22Rv1 (cell line): Measurements from ENCODE around the gene ARID4A.
"Not testable (repeated sequence)": the region's sequence is repeated elsewhere in the genome, so short reads cannot be mapped to it uniquely, and the experiment has no call there.

ENCODE experiments used
- H3K27ac ChIP-seq: fragments of 450-650 bp; 2 replicates; pipeline ENCODE4 v1.5.1; 2017
- CTCF ChIP-seq: fragments of 450-650 bp; IDR thresholded peaks from 2 replicates; pipeline ENCODE4 v1.5.1; 2017; ENCODE audit warnings: mild to moderate bottlenecking
- ZFX ChIP-seq: fragments of 450-650 bp; IDR thresholded peaks from 2 replicates; pipeline ENCODE4 v1.6.1; 2017; ENCODE audit warnings: antibody characterized with exemption, borderline replicate concordance

ARID4A gene

GRCh38 chr14:58341152-58341748 lies 42.9 kb downstream of the ARID4A start:
- TF ChIP-seq ZFX = no peak
- no peak for TF ChIP-seq CTCF

GRCh38 chr14:58343535-58343934 lies 45.2 kb downstream of the ARID4A start:
- H3K27ac ChIP-seq = not testable (repeated sequence)

More at GRCh38 chr14:58341152-58341748, 42.9 kb downstream of the ARID4A start:
- no peak overlapping the region for H3K27ac ChIP-seq

- TF ChIP-seq ZFX = no peak
- TF ChIP-seq CTCF = no peak
- H3K27ac ChIP-seq = no peak overlapping the region
Observed at GRCh38 chr14:58353516-58354299, 55.4 kb downstream of the ARID4A start.

- no peak overlapping the region for H3K27ac ChIP-seq
- TF ChIP-seq CTCF (no peak), ZFX (no peak)
Observed at GRCh38 chr14:58354808-58355207, 56.5 kb downstream of the ARID4A start.

GRCh38 chr14:58356268-58356667 lies 57.9 kb downstream of the ARID4A start:
- no peak overlapping the region for H3K27ac ChIP-seq
- TF ChIP-seq CTCF (no peak), ZFX (no peak)

GRCh38 chr14:58362272-58362671 lies 63.9 kb downstream of the ARID4A start:
- not testable (repeated sequence) for H3K27ac ChIP-seq

GRCh38 chr14:58362798-58363412 lies 64.5 kb downstream of the ARID4A start:
- no peak overlapping the region for H3K27ac ChIP-seq
- peak; percentile 63 for TF ChIP-seq CTCF
- no peak for TF ChIP-seq ZFX

GRCh38 chr14:58364316-58364715 lies 66.0 kb downstream of the ARID4A start:
- no peak overlapping the region for H3K27ac ChIP-seq
- TF ChIP-seq CTCF = no peak
- TF ChIP-seq ZFX = no peak
